ENCODE results near the gene FLG. TPM values are rescaled to one million over a fixed set of nuclear protein-coding genes. Genes with fewer than 3 reads are reported as not detected.

The FLG gene
- total RNA-seq, 1 experiment from 2014 or later, result not detected

DNA sequence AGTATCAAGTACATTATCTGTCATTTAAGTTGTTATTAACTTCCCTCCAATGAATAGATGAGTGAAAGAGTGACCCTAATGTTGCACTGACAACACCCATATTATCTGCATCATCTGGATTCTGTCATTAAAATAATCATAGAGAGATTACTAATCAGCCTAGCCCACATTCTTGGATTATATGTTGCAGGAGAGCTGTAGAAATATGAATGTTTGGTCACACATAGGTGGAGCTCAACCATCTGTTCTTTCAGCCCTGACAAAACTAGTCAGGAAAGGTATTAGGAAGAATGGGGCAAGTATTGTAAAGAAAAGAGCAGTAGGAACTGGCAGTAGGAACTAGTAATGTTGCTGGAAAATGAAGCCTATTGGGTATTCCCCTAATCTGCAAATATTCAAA is 19.4 kb upstream of the FLG start:
- Histone ChIP-seq H3K4me1 (replicated peaks; ENCODE audit: insufficient read depth) (no peaks in the 10 kb centered on the region), H3K36me3 (ENCODE audit: low read depth) (no peaks in the 10 kb centered on the region), H3K27me3 (ENCODE audit: insufficient read depth, low read depth) (no peaks in the 10 kb centered on the region), H4K20me1 (ENCODE audit: insufficient read depth) (no peaks in the 10 kb centered on the region), H3K9me2 (ENCODE audit: insufficient read depth) (no peaks in the 10 kb centered on the region), H3K27ac (no peak overlapping the region), H3K4me3 (no peak overlapping the region), H2AFZ (no peak overlapping the region), H3K4me2 (no peak overlapping the region), H3K79me2 (ENCODE audit: low read depth) (no peaks in the 10 kb centered on the region), H3K9me3 (ENCODE audit: insufficient read depth, low read depth) (no peaks in the 10 kb centered on the region), H3F3A (ENCODE audit: insufficient read depth, low read depth) (no peaks in the 10 kb centered on the region)
- BruUV-seq (replicated peaks), result no TSS peak
- POLR2A ChIA-PET (ENCODE audit: unreplicated experiment), result no interaction called here
- no peak for TF ChIP-seq EZH2 (IDR thresholded peaks at IDR 0.05; ENCODE audit: low read depth)
- TF ChIP-seq, protein P1, sequence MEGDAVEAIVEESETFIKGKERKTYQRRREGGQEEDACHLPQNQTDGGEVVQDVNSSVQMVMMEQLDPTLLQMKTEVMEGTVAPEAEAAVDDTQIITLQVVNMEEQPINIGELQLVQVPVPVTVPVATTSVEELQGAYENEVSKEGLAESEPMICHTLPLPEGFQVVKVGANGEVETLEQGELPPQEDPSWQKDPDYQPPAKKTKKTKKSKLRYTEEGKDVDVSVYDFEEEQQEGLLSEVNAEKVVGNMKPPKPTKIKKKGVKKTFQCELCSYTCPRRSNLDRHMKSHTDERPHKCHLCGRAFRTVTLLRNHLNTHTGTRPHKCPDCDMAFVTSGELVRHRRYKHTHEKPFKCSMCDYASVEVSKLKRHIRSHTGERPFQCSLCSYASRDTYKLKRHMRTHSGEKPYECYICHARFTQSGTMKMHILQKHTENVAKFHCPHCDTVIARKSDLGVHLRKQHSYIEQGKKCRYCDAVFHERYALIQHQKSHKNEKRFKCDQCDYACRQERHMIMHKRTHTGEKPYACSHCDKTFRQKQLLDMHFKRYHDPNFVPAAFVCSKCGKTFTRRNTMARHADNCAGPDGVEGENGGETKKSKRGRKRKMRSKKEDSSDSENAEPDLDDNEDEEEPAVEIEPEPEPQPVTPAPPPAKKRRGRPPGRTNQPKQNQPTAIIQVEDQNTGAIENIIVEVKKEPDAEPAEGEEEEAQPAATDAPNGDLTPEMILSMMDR (conservative IDR thresholded peaks at IDR 0.05), result no peak
- no peak for DNase-seq
- intact Hi-C loops (cut with micrococcal nuclease; ENCODE audit: unreplicated experiment), result no loop called here
- CTCF ChIA-PET, result no interaction called here

DNA sequence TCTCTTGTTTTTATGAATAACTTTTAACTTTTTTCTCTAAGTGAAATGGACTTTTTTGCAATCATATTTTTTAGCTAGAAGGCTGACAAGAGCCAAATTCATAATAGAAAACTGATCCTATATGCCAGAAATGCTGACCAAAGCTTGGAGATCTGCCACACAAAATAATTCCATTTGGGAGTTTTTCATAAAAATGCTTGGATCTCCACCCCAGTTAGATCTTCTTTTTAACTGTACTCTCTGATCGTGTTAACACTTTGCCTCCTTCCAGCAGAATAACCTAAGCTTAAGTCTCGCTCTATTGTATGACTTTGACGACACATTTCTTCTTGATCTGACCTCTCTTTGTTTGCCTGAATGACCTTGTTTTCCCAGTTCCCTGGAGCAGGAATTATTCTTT is 18.0 kb upstream of the FLG start:
- ChIA-PET CTCF (no interaction called here), POLR2A (ENCODE audit: unreplicated experiment) (interaction anchor here (0.7 kb wide), 1 partner anchor 98 kb away, joined by 14 read pairs; no protein-coding TSS in a partner anchor)
- BruUV-seq (replicated peaks), result no TSS peak
- Histone ChIP-seq H3K9me2 (ENCODE audit: insufficient read depth) (no peaks in the 10 kb centered on the region), H3K4me3 (no peak overlapping the region), H3K79me2 (ENCODE audit: low read depth) (no peaks in the 10 kb centered on the region), H3F3A (ENCODE audit: insufficient read depth, low read depth) (no peaks in the 10 kb centered on the region), H3K27me3 (ENCODE audit: insufficient read depth, low read depth) (no peaks in the 10 kb centered on the region), H2AFZ (no peak overlapping the region), H3K4me1 (replicated peaks; ENCODE audit: insufficient read depth) (no peaks in the 10 kb centered on the region), H3K27ac (no peak overlapping the region), H4K20me1 (ENCODE audit: insufficient read depth) (no peaks in the 10 kb centered on the region), H3K4me2 (no peak overlapping the region), H3K36me3 (ENCODE audit: low read depth) (no peaks in the 10 kb centered on the region), H3K9me3 (ENCODE audit: insufficient read depth, low read depth) (no peaks in the 10 kb centered on the region)
- TF ChIP-seq, protein P1 (conservative IDR thresholded peaks at IDR 0.05), result no peak
- TF ChIP-seq EZH2 (IDR thresholded peaks at IDR 0.05; ENCODE audit: low read depth), result no peak
- DNase-seq, result no peak
- intact Hi-C loops (cut with micrococcal nuclease; ENCODE audit: unreplicated experiment), result no loop called here

DNA sequence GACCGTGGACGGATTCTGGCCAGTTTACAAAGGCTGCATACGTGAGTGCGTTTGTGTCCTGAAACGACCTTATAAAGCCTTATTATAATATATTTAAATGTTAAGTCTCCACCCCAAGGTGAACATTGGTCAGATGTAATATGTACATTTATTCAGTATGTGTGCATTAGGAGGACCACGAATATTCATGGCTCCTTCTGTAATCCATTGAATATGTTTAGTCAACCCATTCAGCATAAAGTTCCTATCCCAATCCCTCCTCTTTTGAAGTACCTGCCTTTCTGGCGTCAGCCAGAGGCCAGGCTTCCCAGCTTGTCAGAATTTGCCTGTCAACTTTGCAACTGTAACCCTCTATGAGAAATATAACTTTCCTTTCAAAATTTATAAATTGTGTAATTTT is 10.4 kb upstream of the FLG start:
- BruUV-seq (replicated peaks), result no TSS peak
- CTCF ChIA-PET, result no interaction called here
- H3F3A ChIP-seq (ENCODE audit: insufficient read depth, low read depth), result no peaks in the 10 kb centered on the region
- H3K36me3 ChIP-seq (ENCODE audit: low read depth), result no peaks in the 10 kb centered on the region
- H3K27ac ChIP-seq, result no peak overlapping the region
- no peaks in the 10 kb centered on the region for H3K9me2 ChIP-seq (ENCODE audit: insufficient read depth)
- DNase-seq, result no peak
- H3K27me3 ChIP-seq (ENCODE audit: insufficient read depth, low read depth), result no peaks in the 10 kb centered on the region
- H3K4me3 ChIP-seq, result no peak overlapping the region
- POLR2A ChIA-PET (ENCODE audit: unreplicated experiment), result no interaction called here
- H3K79me2 ChIP-seq (ENCODE audit: low read depth), result no peaks in the 10 kb centered on the region
- TF ChIP-seq EZH2 (IDR thresholded peaks at IDR 0.05; ENCODE audit: low read depth), result no peak
- TF ChIP-seq, protein P1 (conservative IDR thresholded peaks at IDR 0.05), result no peak
- intact Hi-C loops (cut with micrococcal nuclease; ENCODE audit: unreplicated experiment), result no loop called here
- no peaks in the 10 kb centered on the region for H3K9me3 ChIP-seq (ENCODE audit: insufficient read depth, low read depth)
- peaks cover 3% of the 10 kb centered on the region; the same call in 1 of the 2 replicates for H4K20me1 ChIP-seq (ENCODE audit: insufficient read depth)
- H3K4me1 ChIP-seq (replicated peaks; ENCODE audit: insufficient read depth), result no peaks in the 10 kb centered on the region
- H3K4me2 ChIP-seq, result no peak overlapping the region
- H2AFZ ChIP-seq, result no peak overlapping the region

Data from PC-9 (cell line).